GM19193 (cell line): ENCODE measurements around the gene SSTR5.

ENCODE experiments used
- POLR2A ChIP-seq: IDR thresholded peaks from 4 replicates; pipeline ENCODE4 v1.6.1; 2011; ENCODE audit not compliant: insufficient read depth, insufficient read length; ENCODE audit errors: extremely low read depth

Gene SSTR5

GRCh38 chr16:1088295-1089170 lies 16.0 kb downstream of the SSTR5 start:
- TF ChIP-seq POLR2A, result no peak

- no peak for TF ChIP-seq POLR2A
These were observed 16.9 kb downstream of the SSTR5 start for GRCh38 chr16:1089439-1089821.

GRCh38 chr16:1089822-1090619 lies 17.5 kb downstream of the SSTR5 start:
- TF ChIP-seq POLR2A, result no peak

- TF ChIP-seq POLR2A, result no peak
These were observed 18.4 kb downstream of the SSTR5 start for GRCh38 chr16:1090620-1091587.

GRCh38 chr16:1091992-1092552 lies 19.5 kb downstream of the SSTR5 start:
- TF ChIP-seq POLR2A, result no peak

- no peak for TF ChIP-seq POLR2A
These were observed 21.0 kb downstream of the SSTR5 start for GRCh38 chr16:1093284-1094123.

GRCh38 chr16:1094124-1094479 lies 21.6 kb downstream of the SSTR5 start:
- TF ChIP-seq POLR2A, result no peak

GRCh38 chr16:1094601-1095449 lies 22.3 kb downstream of the SSTR5 start:
- no peak for TF ChIP-seq POLR2A

GRCh38 chr16:1095450-1096168 lies 23.1 kb downstream of the SSTR5 start:
- no peak for TF ChIP-seq POLR2A

- TF ChIP-seq POLR2A, result no peak
These were observed 23.9 kb downstream of the SSTR5 start, which contains the start of gene C1QTNF8 for GRCh38 chr16:1096169-1097082. Gene C1QTNF8, minus strand, starts transcription at chr16:1096244. Its CDS starts 1,322 bp downstream, at chr16:1094922.

GRCh38 chr16:1097156-1097555 lies 24.6 kb downstream of the SSTR5 start:
- no peak for TF ChIP-seq POLR2A
